Muscle of back (tissue), 11 donors: ENCODE results near the gene MIOX. TPM values are rescaled to one million over a fixed set of nuclear protein-coding genes. Genes with fewer than 3 reads are reported as not detected.
A peak's percentile ranks its signal among the peaks of the same experiment; 100 is the strongest.
"Not testable (repeated sequence)": the region's sequence is repeated elsewhere in the genome, so short reads cannot be mapped to it uniquely, and the experiment has no call there.

Experiments
- DNase-seq, 3 donors: peaks; one replicate each; pipeline versions ENCODE4 v3.0.0 to v3.0.0-alpha.2; 2013
- polyA plus RNA-seq, 10 donors: library from polyadenylated mRNA; unstranded; fragments of 120-200 nt; gene quantifications; one replicate each; pipeline ENCODE4 v1.2.1, GENCODE V29; 2013; ENCODE audit not compliant: insufficient read length in 10 of 10

The MIOX gene
- polyA plus RNA-seq, 10 donors: 0.14 TPM; not detected in 9

GRCh38 chr22:50516068-50516467 is 29.4 kb downstream of the MIOX start:
- DNase-seq: no peak

DNA sequence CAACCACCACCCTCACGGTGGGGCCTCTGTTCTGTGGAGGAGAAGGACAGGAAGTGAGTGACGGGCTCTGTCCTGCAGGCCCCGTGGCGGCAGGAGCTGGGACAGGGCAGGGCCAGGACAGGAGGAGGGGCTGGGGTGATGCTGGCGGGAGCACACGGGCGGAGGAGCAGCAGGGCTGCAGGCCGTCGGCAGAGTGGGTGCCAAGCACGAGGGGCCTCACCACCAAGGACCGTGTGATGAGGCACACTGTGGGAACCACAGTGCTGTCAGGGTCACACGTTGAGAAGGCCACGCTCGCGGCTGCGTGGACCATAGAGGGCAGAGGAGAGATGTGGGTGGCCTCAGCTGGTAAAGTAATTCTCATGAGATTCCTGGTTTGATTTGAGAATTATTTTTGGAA is 30.2 kb downstream of the MIOX start:
- DNase-seq: no peak

GRCh38 chr22:50517495-50518260 is 31.0 kb downstream of the MIOX start:
- no peak for DNase-seq

DNA sequence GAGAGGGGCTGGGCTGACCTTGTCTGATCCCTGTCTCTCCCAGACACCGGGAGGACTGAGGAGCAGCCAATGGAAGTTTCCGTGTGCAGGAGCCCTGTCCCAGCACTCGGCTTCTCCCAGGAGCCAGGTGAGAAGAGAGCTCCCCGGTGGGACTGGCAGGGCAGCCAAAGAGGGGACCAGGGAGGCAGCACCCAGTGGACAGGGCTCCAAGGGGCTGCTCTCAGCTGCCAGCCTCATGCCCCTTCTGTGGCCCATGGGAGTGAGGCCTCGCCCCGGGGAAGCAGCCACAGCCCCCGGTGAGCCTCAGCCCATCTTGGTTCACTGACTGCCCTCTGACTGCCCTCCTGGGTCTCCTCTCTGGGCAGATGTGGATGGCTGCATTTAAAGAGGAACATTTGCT is 31.9 kb downstream of the MIOX start:
- DNase-seq: no peak

- DNase-seq: no peak
Measured at GRCh38 chr22:50519151-50519550, 32.5 kb downstream of the MIOX start.

DNA sequence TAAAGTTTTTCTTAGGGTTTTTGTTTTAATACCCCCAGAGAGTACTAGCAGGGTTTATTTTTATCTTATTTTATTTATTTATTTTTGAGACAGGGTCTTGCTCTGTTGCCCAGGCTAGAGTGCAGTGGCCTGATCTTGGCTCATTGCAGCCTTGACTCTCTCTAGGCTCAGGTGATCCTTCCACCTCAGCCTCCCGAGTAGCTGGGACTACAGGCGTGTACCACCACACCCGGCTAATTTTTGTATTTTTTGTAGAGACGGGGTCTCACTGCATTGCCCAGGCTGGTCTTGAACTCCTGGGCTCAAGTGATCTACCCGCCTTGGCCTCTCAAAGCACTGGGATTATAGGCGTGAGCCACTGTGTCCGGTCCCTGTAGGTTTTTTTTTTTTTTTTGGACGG is 33.5 kb downstream of the MIOX start:
- DNase-seq: not testable (repeated sequence)

DNA sequence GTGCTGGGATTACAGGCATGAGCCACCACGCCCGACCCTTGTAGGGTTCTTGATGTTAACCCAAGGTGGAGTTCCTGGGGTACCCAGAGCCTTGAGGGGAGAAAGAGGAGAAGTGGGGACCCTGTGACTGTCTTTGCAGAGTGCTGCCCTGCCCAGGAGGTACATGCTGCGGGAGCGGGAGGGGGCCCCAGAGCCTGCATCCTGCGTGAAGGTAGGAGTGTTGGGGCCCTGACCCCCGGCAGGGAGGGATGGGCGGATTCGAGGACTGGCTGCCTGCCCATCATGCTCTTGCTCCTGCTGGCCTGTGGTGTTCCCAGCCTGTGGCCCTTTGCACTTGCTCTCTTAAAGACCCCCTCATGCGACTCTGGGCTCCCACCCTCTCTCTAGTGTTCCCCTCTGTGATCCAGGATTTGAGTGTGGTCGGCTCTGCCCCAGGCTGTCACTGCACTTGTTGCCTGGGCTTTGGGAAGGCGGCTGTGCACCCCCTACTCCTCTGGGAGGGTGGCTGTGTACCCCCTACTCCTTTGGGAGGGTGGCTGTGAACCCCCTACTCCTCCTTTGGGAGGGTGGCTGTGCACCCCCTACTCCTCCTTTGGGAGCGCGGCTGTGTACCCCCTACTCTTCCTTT is 34.3 kb downstream of the MIOX start:
- no peak for DNase-seq

GRCh38 chr22:50521710-50522109 is 35.1 kb downstream of the MIOX start:
- no peak for DNase-seq

DNA sequence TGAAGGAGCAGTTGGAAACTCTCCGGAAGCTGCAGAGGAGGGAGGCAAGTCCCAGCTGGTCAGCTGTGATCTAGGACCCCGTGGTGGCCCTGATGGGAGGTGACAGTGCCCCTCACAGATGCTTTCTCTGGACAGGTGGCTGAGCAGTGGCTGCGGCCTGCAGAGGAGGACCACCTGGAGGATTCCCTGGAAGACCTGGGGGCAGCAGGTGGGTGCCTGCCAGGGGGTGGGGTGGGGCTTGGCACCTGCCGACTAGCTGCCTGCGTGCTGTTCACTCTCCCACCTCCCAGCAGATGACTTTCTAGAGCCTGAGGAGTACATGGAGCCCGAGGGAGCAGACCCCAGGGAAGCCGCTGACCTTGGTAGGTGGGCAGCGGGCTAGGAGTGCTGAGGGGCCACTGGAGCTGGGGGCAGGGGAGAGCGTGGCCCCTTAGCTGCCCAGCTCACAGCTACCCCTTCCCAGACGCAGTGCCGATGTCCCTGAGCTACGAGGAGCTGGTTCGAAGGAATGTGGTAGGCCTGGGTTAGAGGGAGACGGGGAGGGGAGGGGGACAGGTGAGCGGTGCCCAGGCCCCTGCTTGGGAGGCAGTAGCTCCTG is 35.6 kb downstream of the MIOX start:
- DNase-seq: no peak

DNA sequence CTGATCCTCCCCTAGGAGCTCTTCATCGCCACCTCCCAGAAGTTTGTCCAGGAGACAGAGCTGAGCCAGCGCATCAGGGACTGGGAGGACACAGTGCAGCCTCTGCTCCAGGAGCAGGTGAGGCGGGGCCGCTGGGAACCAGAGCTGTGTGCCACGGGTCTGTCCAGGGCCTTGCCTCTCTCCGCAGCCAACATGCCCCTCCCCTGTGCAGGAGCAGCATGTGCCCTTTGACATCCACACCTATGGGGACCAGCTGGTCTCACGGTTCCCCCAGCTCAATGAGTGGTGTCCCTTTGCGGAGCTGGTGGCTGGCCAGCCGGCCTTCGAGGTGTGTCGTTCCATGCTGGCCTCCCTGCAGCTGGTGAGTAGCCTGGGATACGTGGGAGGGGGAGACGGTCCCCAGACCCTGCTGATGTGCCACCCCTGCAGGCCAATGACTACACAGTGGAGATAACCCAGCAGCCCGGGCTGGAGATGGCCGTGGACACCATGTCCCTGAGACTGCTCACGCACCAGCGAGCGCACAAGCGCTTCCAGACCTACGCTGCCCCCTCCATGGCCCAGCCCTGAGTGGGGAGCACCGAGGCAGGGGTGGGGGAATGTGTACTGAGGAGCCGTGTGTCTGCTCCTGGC is 36.3 kb downstream of the MIOX start:
- peak in 1 of 3 donors; percentile 11 for DNase-seq

GRCh38 chr22:50523458-50523805 is 36.8 kb downstream of the MIOX start:
- peak in 1 of 3 donors; percentile 10 for DNase-seq

DNA sequence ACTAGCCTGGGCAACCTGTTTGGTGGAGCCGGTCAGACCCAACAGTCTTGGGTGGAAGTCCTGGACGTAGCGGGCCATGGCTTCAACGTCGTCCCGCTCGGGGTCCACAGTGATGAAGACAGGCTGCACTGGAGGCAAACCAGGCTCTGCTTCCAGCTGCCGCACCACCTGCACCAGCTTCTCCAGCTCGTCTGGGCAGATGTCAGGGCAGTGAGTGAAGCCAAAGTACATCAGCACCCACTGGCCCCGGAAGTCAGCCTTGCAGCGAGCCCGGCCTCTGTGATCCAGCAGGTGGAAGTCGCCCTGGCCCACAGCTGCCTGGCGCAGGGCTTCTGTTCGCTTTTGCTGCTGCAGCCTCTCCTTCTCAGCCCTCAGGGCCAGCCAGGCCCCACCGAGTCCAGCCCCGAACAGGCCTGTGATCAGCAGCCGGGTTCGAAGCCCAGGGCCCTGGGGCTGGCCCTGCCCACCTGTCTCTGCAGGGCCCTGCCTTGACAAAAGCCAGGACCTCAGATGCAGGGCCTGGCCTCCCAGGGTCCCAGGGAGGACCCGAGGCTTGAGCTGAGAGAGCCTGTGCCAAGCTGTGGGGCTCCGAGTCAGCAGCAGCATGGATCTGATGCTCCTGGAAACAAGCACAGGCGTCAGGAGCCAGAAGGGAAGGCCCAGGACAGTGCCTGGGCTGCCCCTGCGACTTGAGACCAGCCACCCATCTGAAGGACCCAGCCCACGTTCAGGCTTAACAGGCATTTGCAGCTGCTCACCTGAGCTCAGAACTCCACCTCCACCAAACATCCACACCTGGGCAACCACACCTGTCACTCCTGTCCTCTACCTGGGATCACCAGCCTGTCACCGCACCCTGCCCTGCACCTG is 37.4 kb downstream of the MIOX start:
- DNase-seq: peak in 1 of 3 donors; percentile 27

DNA sequence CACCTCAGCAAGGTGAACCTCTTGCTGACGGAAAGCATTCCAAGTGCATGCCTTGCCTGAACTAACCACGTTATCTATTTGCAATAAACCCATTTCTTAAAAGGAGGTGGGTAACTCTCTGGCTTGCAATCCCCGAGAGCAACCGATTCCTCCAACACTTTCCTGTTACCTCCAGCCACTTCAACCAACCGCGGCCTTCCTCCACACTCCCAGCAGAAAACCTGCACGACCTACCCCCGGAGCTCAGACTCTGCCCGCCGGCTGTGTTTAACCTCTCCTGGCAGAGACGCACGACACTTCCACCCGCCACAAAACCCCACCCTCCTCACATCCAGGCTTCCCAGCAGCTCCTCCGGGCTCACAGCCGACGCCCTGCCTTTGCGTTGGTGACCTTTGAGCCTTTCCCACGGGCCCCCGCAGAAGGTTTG is 38.0 kb downstream of the MIOX start:
- no peak for DNase-seq

- DNase-seq: peak; percentile 98 to 99 (median 98)
Measured at GRCh38 chr22:50525104-50525857, 38.6 kb downstream of the MIOX start, which contains the start of gene SCO2. SCO2 (minus strand) TSS chr22:50525598; CDS start chr22:50524411, 1,187 bp downstream.

DNA sequence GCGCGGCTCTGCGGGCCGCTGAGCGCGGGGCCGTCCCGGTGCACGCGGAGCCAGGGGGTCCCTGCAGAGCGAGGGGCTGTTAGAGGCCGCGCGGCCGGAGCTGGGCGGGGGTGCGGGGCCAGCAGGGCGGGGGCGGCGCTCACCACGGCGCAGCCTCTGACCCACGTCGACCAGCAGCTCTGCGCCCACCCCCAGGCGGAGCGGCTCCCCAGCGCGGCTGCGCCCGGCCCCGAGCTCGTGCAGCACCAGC is 39.1 kb downstream of the MIOX start:
- peak in 1 of 3 donors; percentile 71 for DNase-seq

DNA sequence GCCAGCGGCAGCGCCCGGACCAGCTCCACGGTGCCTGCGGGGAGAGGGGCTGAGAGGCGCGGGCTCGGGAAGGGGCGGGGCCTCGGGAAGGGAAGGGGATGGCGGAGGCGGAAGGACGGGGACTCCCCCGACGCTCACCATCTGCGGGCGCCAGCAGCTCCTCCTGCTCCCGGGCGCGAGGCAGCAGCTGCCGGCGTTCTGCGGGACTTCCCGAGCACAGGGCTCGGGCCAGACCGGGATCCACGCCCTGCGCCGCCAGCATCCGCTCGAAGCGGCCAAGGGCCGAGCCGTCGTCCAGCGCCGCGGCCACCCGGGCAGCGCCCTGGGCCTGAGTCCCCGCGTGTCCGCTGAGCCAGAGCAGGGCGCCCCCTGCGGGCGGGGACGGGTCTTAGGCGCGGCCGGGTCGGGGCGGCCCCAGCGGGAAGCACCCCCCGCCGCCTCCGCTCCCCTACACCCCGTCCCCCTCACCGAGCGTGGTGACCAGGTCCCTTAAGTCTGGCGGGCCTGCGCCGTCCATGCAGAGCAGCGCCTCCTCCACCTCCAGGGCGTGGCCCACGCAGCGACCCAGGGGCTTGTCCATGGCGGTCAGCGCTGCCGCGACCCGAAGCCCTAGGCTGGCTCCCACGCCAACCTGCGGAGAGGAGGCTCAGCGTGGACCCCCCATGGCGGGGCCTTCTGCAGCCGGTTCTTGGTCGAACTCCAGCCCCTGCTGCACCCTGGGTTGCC is 39.6 kb downstream of the MIOX start:
- peak in 2 of 3 donors; percentile 85 to 95 for DNase-seq

DNA sequence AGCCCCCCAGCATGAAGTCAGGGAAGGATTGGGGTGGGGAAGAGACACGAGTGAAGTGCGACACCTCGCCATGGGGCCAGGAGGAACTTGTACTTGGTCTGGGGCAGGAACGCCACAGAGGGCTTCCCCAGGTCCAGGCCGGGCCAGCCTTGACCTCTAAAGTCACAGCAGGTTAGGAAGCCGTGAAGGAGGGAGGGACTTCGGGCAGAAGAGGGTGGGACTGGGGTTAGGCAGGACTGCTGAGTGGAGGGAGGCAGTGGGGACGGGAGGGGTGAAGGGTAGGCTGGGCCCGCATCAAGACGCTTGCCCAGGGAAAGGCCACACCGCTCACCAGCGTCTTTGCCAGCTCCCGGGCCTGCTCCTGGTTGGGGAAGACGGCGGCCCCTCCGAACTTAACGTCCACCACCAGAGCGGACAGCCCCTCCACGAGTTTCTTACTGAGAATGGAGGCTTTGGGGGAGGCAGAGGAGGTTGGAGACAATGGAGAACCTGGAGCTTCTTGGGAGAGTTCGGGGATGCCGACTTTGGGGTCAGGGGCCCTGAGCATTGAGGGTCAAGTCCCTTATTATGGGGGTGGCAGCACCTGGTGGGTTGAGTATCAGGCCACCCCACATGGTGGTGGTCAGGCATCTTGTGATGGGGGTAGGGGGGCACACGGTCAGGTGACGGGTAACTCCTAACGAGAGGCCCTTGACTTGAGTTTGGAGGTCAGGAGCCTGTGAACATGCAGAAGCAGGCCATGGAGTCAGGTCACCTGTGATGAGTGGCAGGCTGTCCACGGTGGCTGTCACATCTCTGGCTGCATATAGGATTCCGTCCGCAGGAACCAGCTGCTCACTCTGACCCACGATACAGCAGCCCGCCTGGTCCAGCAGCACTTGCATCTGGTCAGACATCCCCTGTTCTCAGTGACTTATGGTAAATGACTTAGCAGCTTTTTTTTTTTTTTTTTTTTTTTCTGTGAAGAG is 40.5 kb downstream of the MIOX start:
- peak in 1 of 3 donors; percentile 69 for DNase-seq

DNA sequence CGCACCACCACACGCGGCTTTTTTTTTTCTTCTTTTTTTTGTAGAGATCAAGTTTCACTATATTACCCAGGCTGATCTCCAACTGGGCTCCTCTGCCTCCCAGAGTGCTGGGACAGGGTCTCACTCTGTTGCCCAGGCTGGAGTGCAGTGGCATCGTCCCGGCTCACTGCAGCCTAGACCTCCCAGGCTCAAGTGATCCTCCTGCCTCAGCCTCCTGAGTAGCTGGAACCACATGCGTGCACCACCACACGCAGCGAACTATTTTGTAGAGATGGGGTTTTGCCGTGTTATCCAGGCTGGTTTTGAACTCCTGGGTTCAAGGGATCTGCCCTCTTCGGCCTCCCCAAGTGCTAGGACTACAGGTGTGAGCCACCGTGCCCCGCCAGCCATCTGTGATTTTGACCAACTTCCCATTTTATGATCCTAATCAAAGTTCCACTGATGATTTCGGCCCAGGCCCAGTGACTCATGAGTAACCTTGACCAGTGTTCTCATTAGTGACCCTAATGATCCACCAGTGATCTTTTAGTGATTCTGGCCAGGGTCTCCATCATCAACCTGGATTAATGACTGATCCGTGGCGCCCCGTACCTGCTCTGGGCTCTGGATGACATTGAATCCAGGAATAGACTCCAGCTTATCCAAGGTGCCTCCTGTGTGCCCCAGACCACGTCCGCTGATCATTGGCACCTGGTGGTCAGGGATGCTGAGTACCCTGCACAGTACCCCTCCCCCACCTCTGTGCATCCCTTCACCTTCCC is 41.4 kb downstream of the MIOX start:
- peak in 1 of 3 donors; percentile 23 for DNase-seq
